HG03521 (cell line): ENCODE results near the gene PTPRK.

Experiments
- ATAC-seq: cut with Tn5 transposase; IDR thresholded peaks from one replicate; pipeline ENCODE4 v1.9.1; 2021; ENCODE audit warnings: mild to moderate bottlenecking, moderate library complexity; ENCODE audit not compliant: unreplicated experiment

PTPRK gene

DNA sequence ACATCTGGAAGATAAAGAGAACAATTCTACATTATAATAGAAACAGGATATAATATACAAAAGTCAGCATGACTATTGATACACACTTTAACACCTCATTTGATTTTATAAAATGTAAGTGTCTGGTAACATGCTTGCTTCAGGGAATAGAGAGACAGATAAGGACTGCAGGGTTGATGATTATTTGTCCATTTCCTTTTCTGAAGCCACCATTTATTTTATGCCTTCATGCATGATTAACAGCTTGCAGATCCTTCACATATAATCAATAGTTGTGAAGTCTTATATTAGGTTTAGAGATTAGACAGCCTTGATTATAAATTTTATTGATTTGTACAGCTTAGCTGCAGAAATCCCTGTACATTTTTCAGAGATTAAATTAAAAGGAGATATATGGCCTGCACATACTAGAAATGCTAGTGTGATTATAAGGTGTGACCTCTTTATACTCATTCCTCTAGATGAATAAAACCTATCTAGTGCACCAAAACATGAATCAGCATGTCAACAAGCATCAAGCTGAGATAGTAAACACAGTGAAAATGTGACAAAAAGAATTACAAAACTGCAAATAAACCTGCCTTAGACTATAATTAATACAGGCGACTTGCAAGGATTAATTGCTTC lies 420.7 kb downstream of the PTPRK start:
- no peak for ATAC-seq

DNA sequence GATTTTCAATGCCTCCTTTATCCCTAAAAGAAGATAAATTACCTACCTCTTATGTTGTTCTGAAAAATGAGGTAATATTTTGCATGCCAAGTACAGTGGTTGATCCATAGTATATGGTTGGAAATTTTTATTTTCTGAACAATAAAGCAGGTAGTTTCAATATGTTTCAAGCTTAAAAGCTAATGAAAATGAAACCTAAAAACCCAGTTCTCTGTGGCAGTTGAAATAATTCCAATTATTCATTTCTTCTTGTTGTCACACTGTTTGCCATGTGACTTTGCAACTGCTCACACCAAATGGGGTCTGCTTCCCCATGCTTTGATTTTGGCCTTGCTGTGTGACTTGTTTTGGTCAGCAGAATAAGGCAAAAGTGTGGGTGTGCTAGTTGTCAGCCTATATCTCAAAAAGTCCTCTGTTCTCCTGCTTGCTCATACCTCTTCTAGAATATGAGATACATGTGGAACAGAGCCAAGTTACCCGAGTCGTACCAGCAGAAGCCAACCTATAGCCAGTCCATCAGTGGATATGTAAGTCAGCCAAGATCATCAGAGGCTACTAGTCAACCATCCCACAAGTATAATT lies 422.3 kb downstream of the PTPRK start:
- no peak for ATAC-seq

DNA sequence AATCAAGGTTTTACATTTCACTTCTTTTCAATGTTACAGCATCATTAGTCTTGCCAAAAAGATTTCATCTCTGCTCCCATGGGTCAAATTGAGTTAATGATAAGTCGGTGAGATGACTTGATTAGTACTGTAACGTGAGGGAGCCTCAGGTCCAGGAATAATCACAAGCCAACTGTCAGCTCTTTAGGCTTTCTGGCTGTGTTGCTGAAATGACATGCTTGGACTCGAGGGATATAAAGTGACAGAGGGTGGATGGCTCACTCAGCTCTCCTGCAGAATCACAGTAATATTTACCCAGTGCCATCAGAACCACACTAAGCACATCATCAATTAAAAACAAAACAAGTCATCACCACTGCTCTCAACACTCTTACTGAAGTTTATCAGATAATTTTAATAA lies 423.4 kb downstream of the PTPRK start:
- no peak for ATAC-seq

DNA sequence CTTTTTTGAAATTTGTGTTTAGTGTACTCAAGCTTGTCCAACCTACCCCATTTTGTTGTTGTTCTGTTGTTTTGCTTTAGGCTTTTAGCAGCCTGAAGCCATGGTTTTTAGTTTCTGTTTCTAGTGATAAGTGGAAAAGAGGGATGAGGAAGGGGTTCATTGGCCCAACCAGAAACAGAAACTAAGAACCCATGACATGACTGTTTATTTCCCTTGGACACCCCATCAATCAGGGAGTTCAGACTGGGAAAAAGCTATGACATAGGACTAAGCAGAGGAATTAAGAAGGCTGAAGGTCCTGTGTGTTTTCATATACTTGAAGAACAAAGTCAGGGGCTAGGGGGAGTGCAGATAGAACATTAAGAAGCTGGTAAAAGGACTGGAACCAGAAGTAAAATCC lies 425.0 kb downstream of the PTPRK start:
- no peak for ATAC-seq

DNA sequence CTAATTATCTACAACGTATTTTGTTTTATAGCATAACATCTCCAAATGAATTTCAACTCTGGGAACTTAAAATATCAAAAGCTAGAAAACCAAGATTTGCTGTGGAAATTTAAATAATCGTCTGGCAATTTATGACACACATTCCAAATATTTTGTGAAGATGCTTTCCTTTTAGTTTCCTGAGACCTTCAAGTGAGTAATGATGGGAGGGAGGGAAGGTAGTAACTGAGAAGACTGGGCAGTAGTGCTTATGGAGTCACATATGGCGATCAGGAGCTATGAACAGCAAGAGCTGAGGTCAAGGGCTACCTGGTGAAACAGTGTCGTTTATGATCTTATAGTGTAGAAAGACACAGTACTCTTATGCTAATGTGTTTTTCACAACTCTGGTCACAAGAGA lies 441.4 kb downstream of the PTPRK start:
- ATAC-seq, result no peak

DNA sequence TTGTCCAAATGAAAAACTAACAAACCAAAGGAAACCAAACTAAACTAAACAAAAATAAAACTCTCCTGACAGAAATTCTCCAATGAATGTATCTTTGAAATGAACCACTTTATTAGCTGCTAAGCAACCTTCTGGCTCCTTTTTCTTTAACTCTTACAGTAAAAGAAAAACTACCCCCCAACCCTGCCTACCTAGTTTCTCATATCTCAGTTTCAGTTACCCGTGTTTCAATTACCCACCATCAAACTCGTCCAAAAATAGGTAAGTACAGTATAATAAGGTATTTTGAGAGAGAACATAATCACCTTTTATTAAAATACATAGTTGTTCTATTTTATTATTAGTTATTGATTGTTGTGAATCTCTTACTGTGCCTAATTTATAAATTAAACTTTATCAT lies 442.1 kb downstream of the PTPRK start:
- peak; percentile 70 for ATAC-seq

DNA sequence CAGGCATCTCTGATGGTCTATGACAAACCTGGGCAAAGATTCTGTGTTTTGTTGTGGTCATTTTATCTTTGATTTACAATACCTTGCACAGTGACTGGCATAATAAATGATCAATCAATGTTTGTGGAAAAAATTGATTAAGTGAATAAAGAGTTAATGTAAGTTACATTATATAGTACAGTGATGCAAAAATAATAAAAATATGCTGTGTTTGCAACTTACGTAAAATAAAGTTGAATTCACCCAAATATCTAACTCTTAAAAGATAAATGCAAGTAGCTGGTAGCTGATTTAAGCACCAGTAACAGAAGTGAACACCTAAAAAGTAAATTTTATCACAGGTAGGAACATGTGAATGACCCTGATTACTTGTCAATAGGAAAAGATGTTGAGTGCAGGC lies 443.6 kb downstream of the PTPRK start:
- no peak for ATAC-seq

DNA sequence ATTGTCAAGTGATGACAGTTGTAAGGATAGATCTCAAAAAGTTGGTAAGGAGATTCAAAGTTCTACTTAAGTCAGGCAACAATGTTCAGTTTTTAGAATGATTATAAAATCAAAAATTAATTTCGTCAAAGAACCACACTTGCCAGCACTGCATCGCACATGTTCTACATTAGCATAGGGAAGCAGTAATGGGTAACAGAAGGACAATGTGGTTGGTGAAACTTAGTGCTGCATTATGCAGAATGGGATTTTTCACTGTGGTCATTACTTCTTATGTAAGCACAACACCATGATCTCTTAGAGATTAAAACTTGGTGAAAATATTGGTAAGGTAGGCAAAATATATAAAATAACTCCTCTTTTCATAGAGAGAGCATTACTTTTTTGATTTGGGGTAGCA lies 445.8 kb downstream of the PTPRK start:
- no peak for ATAC-seq

DNA sequence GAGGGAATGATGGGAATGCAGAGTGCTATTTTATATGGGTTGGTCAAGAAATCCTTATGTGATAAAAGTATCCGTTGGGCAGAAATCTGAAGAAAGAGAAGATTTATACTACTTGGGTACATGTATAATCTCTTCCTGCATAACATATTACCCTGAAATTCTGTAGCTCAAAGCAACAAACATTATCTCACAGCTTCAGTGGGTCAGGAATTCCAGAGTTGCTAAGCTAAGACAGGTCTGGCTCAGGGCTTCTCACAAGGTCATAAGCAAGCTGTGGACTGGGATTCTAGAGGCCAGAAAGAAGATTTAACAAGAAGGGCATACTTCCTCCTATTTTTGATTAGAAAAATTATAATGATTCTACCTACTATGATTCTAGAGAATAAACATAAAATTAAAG lies 447.0 kb downstream of the PTPRK start:
- no peak for ATAC-seq

DNA sequence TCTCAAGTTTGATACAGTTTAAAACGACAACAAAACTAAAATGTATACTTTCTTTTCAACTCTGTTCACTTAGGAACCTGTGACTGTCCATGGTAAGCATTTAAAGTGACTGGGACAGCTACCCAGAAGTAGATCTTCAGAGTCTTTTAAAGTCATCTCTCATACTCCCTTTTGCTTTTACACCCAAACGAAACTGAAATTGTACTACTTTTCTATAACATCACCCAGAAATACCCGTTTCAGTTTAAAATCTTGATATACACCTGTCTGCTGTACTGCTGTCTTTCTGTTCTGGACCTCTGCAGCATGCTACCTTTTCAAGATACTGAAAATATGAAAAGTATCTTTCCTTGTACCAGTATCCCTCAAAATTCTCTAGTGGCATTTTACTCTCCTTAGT lies 449.2 kb downstream of the PTPRK start:
- ATAC-seq, result peak; percentile 80

DNA sequence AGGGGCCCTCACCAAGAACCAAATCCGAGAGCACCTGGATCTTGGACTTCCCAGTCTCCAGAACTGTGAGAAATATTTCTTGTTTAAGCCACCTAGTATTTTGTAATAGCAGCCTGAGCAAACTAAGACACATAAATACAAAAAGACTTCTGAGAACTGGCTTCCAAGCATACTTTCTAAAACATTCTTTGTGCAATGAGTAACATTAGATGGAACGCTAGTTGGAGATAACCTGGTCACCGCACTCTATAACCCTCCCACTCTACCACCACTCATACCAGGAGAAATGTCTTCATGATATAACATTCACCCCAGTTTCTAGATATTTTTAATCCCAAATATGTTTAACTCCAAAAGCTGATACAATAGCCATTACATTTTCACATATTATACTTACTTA lies 450.0 kb downstream of the PTPRK start:
- ATAC-seq, result no peak

DNA sequence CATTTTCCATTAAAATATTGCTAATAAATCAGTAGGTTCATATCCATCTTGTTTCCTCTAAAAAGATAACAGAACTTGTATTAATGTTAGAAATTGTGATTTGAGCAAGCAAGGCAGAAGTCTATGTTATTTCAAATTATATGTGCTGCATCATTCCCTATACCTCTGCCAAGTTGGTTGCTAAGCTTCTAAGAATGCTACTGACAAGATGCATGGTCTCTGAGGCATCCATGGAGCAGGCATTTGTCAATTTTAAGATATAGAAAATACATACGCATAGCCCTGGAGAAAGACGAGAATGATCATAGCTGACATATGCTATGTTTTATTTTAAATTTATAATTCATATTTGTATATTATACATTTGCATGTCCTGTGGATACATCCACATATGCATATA lies 451.2 kb downstream of the PTPRK start:
- no peak for ATAC-seq

DNA sequence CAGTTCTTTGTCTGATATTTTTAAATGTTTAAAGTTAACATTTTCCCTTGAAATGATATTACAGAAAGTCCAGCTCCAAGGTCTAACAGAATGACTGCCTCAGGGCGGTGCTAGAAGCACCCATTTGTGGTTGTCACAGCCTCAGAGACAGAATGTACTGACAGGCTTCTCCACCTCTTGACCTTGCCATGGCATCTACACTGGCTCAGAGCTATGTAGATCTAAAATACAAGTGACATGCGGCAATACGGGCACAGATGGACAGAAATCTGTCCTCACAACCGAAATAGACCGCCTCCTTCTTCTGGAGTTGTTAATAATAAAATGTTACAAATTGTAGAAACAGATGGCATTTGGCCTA lies 452.3 kb downstream of the PTPRK start:
- ATAC-seq, result no peak

DNA sequence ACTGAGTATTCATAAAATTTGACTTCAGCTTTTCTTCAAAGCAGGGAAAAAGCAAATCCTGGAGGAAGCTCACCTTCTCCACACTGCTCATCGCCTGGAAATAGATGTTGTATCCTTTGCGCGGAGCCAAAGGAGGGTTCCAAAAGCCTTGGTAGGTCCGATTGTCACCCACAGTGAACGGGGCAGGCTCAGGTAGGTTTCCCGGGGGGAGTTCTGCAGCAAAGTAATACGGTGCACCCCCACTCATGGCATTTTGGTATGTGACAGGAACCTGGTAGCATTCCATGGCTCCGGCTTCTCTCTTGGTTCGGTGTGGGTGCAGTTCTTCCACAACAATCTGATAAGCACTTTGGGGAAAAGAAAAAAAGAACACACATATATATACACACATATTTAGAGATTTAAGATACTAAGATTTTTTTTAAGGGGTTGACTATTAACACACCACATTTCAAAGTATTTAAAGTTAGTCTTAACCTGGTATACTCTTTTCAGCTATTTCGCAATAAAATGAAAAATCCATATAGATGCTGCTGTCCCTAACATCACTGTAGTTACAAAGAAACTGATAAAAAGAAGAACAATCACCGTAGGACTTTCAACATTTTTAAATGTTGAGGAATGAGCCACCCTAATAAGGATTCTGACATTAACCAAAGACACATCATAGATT lies 452.8 kb downstream of the PTPRK start:
- no peak for ATAC-seq

DNA sequence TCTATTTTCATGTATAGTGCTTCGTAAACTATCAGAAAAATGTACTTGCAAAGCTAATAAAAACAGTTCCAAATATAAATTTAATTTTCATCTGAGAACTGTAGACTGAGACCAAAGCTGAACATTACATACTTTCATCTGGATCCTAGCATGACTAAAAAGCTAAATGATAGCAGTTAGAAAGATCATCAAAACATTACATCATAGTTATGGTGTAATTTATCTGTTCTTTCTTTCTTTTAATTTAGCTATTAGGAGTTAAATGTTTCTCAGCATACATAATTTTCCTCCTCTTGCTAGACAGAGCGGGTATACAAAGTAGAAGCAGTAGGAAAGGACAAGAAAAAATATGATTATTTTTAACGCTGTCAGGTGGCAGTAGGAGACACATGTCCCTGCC lies 455.3 kb downstream of the PTPRK start:
- no peak for ATAC-seq

DNA sequence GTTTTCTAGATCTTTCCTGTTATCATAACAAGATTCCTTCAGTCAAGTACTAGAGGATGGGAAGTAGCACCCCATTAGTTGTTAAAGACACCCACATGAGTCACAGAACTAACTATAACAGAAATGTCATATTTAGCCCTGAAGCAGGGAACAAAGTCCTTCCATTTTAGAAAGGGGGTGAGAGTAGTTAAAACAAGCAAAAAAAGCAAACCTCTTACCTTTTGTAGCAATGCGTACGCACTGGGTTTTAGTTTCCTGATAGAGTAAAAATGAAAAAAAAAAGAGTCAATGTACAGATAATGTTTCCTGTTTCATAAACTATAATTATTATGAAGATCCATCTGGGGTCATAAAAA lies 455.9 kb downstream of the PTPRK start:
- no peak for ATAC-seq

DNA sequence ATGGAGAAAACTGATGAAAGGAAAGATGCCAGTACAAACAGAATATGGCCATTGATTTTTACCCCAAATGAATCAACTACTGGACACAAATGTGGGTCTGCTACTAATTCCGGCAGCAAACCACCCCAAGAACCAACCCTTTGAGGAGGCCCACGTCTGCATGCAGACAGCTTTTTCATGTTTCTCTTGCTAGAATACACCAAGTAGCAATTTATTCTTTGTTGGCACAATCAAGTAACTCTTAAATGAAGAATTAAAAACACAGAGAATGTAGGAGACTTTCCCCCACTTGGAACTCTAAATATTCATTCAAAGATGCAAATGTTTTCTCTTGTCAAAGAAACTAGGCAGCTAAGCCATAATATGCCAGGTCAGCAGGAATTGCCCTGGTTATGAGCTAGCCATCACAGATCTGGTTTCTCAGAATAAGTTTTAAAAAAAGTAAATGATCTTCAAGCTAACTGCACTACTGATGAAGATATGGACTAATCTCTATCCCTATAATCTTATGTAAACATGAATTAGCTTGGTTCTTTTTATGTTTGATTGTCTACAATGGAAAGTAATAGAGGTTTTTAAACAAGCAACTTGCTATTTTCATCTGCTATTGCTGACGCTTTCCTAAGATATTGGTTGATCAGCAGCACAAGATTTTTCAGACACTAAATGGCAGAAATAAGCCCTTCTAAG lies 456.4 kb downstream of the PTPRK start:
- no peak for ATAC-seq

DNA sequence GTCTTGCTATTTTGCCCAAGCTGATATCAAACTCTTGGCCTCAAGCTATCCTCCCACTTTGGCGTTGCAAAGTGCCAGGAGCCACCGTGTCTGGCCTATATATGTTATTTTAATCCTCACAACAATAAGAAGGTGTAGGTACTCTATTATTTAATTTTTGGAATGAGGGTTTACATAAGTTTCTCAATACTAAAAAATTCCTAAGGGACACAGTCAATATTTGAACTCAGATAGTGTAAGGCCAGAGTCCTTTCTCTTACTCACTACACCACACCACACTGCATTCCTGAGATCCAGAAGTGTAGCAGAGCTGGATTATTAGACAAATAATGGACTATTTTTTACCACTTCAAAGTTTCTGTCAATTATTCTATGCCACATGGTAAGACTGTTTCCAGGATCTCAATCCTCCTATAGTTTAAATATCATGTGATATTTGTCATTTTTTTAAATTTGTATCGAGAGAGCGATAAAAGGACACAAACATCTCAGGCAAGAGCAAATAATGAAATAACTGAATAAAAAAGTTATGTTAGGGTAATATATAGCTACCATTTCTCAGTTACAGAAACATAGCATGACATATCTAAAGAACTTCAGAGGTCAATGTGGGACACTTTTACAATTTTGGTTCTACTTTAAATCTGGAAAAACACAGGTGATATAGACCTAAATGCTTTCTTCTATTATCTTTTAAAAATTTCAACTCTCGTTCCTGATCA lies 457.4 kb downstream of the PTPRK start:
- no peak for ATAC-seq

DNA sequence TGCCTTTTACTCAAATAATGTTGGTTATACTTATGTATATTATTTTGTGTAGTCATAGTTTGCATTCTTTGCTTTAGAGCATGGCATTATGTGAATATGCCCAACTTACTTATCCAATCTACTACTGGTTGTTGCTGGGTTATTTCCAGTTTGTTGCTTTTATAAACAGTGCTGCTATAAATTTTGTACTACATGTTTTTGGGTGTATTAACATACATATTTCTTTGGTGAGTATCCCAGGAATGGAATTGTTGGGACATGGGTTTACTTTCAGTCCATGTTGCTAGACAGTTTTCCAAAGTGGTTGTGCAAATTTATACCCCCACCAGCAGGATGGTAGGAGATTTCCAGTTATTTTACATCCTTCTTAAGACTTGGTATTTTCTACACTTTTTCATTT lies 462.5 kb downstream of the PTPRK start:
- ATAC-seq, result no peak

DNA sequence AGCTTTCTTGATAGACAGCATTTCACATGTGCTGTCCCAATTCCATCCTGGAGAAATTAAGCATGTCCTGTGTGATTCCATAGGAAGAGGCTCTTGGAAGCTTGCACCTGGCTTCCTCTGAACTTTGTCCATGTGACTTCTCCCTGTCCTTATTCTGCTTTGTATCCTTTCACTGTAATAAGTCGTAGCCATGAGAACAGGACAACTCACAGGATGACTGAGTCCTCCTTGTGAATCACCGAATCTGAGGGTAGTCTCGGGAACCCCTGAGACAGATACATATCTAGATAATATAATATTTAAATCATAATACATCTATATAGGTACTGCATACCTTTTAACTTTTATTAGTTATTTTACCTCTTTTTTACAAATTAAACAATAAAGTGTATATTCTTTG lies 462.9 kb downstream of the PTPRK start:
- no peak for ATAC-seq

DNA sequence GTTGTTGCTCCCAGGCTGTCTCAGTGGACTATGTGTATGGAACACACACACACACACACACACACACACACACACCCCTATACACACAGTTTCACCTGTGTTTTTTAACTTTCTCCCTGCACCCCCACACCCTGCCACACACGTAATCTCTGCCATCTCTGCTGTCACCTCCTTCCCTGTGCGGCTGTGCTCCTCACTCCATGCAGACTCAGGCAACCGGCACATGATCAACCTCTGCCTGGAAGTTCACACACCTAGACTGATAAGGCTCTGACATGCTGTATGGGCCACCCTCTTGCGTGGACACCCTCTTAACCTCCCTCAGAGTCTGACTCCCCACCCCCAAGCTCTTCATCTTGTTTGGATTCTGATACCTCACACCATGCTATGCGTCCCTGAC lies 467.3 kb downstream of the PTPRK start:
- ATAC-seq, result no peak

DNA sequence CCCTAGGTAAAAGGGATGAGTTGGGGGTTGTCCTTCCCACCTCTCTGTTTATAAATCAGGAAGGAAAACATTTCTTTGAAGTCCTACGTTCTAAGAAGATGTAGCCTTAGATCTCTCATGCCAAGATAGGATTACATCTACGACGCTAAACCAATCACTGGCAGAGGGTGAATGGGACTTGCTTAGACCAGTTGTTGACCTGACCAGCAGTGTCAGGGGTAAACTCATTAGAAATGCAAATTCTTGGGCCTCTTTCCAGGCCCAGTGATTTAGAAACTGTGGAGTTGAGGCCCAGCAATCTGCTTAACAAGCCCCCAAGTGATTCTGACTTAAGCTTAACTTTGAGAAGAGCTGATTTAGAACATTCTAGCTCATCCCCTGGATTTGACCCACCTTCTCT lies 472.4 kb downstream of the PTPRK start:
- ATAC-seq, result no peak
